Stimulated activated CD4-positive, alpha-beta T cell treated with anti-CD3 and anti-CD28 coated beads, Interleukin-12 subunit alpha, Interleukin-12 subunit beta, amount 100 ng/mL, for 4 hours (primary cell): ENCODE results near the gene TJP1.
"Not testable (repeated sequence)": the region's sequence is repeated elsewhere in the genome, so short reads cannot be mapped to it uniquely, and the experiment has no call there.

Experiments
- DNase-seq: peaks from one replicate; pipeline ENCODE4 v3.0.0-alpha.2; 2020

The TJP1 gene

DNA sequence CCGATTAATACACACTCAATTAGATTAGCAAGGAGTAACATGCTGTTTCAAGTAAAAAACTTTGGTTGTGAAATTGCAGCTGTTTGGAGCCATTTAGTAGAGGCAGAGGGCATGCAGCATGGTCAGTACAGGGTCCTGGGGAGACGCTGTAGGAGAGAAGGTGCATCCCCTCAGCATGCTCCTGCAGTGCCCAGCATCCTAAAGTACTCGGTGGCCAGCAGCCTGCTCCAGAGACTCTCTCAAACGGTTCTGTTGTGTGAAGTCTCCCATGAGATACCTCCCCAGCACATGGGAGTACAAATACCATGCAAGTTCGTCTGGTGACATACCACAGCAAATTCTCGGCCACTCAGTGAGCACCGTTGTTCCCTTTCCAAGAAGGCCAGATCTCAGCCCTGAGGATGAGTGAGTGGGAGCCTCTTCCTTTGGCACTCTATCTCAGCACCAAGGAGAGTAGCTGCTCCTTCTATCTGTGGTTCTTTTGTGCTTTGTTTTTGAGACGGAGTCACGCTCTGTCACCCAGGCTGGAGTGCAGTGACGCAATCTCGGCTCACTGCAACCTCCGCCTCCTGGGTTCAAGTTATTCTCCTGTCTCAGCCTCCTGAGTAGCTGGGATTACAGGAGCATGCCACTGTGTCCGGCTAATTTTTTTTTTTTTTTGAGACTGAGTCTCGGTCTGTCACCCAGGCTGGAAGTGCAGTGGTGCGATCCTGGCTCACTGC, 72.7 kb downstream of the TJP1 start:
- DNase-seq, result no peak

DNA sequence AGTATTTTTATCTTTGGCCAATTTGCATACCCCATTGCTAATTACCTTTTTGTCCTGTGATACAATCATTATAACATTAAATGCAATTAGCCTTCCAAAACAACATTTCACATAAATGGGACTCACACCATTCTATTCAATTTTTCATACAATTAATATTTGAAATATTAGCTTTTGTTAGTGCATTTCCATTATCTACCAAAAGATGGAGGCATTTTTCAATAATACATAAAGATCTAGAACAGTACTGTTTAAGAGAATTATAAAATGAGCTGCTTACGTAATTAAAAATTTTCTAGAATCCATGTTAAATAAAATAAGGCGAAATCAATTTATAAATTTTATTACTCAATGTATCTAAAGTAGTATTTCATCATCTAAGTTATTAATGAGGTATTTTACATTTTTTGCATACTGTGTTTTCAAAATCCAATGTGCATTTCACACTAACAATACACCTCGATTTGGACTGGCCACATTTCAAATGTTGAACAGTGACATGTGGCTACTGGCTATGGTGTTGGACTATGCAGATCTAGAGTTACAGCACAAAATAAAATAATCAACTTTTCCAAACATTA, 74.3 kb downstream of the TJP1 start:
- no peak for DNase-seq

DNA sequence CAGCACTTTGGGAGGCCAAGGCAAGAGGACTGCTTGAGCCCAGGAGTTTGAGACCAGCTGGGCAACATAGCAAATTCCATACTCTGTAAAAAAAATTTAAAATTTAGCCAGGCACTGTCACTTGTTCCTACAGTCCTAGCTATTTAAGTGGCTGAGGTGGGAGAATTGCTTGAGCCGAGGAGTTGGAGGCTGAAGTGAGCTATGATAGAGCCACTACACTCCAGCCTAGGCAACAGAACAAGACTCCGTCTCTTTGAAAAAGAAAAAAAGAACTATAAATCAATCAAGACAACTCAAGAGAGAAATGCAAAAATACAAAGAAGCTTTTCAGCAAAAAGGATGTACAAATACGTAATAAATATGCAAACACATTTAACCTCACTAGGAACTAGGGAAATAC, 78.8 kb downstream of the TJP1 start:
- no peak for DNase-seq

DNA sequence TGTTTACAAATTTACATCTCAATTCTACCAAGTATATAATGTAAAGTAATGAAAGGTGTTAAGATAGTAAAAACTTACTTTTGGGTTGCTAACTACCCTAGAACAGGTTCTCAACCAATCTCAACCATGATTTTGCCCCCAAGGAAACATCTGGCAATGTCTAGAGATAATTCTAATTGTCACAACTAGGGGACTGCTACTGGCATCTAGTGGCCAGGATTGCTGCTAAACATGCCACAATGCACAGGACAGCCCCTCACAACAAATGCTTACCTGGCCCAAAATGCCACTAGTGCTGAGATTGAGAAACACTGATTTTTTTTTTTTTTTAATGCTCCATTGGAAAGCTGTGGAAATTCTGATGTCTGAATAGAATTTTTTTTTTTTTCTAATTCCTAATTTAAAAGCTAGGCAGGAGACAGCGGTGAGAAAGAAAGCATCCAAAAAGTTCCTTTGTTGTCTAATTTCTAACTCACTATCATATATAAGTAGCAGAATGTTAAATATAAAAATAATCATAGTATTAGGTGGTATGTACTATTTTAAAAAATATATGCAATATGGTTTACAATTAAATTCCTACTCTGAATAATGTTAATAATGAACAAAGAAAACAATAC, 81.5 kb downstream of the TJP1 start:
- DNase-seq, result no peak

DNA sequence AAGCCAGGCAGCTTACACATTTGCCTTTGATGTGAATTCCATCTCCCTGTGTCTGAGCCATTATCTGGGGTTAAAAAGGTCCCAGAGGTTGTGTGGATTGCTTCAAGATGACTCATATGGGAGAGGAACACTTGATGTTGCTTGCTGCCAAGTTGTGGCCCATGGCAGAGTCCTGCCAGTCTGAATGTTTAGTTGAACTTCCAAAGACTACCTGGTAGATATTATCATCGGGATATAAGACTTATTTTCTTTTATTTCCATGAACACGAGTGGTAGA, 85.6 kb downstream of the TJP1 start:
- no peak for DNase-seq

DNA sequence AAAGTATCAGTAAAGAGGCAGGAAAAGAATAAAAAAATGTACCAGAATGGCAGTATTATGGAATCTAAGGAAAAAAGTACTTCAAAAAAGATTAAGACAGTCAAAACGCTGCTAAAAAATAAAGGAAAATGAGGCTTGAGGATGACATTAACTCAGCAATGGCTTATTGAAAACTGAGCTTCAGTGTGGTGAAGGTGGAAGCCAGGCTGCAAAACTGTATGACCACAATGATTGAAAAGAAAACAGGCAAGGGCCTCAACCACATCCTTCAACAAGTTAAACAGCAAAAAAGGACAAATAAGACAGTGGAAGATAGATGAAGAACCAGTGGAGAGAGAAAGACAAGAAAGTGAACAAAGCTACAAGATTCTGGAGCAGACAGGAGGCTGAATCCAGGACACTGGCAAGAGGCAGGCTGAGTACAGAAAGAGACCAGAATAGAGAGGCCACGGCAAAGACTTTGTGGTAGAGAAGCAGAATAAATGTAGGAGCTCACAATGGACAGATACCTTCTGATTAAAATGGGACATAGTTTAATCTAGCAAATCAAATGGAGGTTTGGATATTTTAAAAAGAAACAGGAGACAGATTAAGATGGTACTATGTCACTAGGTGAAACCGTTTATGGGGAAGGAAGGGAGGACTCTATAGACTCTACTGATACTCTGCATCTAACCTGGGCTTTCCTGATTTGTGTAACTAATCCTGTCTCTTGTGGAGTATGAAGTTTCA, 86.1 kb downstream of the TJP1 start:
- no peak for DNase-seq

DNA sequence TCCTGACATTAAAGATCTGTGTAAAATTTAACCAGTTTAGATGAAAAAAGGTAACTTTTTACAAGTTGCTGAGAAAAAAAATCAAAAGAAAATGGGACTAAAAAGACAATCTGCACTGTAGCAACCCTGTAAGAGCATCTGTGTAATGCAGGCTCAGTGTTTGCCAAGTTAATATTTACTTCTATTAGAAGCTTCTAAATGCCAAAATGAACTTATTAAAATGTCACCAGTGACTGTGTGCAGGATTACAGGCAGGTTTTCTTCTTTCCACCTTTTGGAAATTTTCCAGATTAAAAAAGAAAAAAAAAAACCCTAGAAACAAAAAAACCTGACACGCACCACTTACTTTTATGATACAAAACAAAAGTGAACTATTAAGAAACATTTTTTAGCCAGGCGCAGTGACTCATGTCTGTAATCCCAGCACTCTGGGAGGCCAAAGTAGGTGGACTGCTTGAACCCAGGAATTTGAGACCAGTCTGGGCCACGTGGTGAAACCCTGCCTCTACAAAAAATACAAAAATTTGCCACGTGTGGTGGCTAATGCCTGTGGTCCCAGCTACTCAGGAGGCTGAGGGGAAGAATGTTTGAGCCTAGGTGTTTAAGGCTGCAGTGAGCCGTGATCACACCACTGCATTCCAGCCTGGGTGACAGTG, 87.2 kb downstream of the TJP1 start:
- no peak for DNase-seq

DNA sequence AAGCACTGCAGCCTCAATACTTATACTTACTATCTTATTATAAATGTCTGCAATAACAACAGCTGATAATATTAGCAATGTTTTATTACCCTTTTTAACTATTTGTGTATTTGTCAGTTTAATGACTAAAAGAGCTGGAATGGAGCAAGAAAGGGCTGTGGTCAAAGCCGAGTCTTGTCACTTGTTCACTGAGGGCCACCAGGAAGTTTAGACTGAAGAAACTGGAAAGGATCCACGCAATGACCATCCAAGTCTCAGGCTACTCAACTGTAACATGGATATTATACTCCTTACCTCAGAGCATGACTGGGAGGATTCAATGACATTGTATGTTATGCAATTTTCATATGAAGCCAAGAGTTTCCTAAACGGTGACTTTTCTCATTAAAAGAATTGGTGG, 90.4 kb downstream of the TJP1 start:
- no peak for DNase-seq

DNA sequence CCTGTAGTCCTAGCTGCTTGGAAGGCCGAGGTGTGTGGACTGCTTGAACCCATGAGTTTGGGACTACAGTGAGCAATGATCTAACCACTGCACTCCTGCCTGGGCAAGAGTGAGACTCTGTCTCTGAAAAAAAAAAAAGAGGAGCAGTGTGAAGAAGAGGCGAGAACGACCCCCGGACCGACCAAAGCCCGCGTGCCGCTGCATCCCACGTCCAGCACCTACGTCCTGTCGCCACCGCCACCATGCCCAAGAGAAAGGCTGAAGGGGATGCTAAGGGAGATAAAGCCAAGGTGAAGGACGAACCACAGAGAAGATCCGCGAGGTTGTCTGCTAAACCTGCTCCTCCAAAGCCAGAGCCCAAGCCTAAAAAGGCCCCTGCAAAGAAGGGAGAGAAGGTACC, 91.8 kb downstream of the TJP1 start:
- DNase-seq, result not testable (repeated sequence)

DNA sequence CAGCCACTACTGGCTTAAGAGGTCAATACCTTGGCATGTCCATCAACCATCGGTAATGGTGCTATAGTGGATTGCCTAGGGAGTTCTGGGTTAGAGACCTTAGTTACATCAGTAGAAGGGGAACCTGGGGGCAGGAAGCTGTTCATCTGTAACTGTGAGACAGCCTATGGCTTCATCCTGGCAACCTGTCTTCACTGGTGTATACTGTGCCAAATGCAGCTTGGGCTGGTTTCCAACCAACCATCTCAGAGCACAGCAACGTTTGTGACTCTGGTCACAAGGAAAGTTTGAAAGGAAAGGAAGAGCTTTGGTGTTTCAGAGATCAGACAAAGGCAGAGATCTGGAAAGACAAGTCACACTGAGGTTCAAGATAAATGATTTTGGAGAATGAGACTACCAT, 93.8 kb downstream of the TJP1 start:
- DNase-seq, result no peak

DNA sequence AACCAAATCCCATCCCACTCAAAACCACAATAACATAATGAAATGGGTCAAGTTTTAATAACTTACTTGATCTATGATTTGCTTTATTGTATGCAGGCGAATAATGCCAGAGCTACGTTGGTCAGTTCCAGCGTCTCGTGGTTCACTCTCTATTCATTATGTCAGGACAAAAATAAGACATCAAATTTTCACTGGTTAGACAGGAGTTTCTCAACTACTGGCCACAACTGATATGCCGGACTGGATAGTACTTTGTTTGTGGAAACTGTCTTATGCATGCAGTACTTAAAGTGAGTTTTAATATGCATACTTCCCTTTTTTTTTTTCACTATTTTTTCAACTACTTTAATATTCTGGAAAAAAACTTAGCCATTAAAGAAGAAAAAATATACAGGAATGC, 94.4 kb downstream of the TJP1 start:
- no peak for DNase-seq

DNA sequence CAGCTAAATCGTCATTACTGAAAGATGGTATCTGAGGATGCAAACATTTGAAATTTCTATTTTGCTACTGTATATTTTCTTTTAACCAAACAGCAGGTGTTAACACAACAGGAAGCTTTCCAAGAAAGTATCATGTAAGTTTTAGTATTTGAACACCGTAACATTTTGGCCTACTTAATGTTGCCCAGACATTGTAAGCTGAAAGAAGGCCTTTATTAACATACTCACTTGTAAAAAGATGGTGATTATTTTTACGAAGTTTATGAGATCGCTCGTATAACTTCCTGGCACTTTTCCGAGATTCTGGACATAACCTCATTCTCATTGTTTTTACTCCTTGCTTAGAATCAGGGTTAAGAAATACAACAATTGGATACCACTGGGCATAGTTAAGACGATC, 95.7 kb downstream of the TJP1 start:
- DNase-seq, result no peak

DNA sequence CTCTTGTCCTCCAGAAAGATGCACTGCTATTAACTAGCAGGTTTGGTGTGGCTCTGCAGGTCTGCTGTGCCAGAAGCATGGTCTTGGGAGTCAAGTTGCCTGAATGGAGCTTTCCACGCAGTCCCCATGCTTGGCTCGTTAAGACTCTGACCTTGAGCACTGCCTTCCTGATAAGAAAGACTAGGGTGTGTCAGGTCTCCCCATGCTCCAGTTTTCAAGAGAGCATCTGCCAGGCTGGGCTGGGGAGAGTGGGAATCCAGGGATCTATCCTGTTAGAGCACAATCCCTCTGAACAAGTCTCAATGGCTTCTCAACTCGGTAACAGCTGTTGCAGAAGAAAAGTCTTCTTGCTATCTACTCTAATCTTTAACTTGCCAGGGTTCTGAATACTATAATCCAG, 98.2 kb downstream of the TJP1 start:
- no peak for DNase-seq

DNA sequence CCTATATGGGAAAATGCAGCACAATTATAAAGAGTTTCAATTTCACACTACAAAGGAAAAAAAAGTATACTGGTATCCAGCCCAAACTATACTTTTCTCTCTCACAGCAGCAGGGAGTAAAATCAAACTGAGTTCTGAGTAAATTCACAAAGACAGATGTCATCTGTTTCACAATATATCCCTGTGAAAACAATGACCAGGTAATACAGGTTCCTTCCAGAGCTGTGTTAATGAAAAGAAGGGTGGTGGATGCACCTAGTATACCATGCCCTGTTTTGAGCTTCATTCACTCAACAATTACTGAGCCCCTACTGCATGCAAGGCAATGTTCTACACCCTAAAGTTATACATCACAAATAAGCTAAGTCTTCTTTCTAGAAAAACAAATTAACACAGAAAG, 108.5 kb downstream of the TJP1 start:
- DNase-seq, result no peak

DNA sequence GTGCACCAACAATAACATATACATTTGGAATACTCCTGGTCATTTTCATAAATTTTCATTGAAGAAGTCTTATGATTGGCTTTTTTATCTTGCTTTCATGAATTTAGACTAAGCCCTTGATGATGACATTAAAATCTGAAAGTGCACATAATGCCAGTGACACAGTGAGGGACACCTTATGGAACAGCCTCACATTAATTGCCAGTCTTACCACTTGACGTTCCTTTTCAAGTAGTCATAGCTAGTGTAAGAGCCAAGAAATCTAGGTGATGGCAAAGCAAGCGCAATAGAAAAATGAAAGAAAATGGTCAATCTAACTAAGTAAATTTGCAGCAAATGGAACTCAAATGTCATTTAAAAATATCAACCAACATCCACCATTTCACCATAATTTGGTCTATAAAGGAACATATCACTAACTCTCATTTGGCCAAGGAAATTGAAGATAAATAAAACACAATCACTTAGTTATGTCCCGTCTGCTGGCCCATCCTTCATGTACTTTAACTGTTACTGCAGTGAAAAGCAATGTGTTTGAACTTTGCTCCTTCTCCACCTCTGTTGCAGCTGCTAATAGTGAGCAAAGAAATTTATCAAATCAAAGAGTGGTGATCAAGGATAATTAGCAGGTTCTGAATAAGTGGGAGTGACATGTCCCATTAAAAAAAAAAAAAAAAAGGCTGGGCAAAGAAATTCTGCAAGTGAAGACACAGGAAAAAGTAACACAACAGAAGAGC, 110.0 kb downstream of the TJP1 start:
- no peak for DNase-seq

DNA sequence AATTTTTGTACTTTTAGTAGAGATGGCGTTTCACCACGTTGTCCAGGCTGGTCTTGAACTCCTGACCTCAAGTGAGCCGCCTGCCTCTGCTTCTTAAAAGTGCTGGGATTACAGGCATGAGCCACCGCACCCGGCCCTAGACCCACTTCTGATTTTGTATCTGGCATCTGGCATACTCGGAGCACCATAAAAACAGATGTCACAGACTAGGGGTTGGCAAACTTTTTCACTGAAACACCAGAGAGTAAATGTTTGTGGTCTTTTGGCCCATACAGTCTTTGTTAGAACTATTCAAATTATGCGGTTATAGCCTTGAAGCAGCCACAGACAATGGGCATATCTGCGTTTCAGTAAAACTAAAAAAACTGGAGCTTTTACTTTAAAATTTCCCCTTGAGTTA, 110.7 kb downstream of the TJP1 start:
- no peak for DNase-seq

DNA sequence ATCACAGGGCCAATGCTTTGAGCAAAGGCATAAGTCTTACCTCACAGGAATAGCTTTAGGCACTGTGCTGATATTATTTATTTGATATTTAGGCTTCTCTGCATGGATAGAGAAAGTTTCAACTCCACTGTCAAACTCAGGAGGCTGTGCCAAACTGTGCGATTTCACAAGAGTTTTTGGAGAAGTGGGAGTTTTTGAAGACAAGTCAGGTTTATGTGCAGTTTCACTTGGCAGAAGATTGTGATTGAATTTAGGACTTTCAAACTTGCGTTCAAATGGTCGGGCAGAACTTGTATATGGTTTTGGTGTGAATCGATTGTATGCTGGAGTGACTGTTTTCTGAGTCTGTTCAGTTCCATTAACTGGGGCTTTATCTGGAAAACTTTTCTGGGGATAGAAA, 113.7 kb downstream of the TJP1 start:
- no peak for DNase-seq

DNA sequence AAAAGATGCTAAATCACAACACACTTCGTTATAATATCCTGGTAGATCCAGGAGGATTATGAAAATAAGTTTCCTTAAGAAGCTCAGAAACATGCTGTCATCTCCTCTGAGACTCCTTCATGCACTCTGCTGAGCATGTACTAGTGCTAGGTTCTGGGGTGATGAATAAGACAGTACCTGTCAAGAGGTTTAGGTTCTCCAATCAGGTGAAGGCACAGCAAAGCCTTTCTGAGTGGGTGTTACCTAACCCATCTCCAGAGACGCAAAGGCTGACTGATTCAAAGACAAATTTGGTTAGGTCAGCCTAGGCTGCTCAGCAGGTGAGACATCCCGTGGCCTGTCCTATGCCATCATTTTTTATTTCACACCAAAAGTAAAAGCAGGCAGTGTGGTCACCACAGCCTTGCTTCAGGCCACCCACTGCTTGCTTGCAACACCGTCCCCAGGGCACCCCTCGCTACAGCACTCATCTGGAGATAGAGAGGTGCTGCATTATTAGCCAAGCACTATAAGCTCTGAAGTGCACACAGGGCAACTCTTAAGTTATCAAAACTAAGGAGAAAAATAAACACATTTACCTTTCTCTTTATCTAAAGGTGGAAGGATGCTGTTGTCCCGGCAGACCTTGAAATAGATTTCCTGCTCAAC, 117.2 kb downstream of the TJP1 start:
- no peak for DNase-seq

DNA sequence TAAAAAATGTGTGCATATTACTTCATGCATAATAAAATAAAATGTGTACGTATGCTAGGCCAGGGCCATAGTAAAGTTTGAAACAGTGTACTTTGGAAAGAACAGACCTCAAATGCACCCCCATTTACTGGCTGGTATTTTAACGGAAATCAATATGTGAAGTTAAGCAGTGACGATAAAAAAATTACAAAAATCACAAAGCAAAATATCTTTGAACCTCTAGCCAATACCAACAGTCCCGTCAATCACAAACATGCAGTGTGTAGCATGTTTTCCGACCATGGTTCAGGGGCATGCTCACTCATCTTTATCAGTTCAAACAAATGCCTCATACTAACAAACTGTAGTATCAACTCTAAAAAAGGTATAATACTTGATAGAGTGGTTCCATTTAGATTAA, 121.1 kb downstream of the TJP1 start:
- no peak for DNase-seq

DNA sequence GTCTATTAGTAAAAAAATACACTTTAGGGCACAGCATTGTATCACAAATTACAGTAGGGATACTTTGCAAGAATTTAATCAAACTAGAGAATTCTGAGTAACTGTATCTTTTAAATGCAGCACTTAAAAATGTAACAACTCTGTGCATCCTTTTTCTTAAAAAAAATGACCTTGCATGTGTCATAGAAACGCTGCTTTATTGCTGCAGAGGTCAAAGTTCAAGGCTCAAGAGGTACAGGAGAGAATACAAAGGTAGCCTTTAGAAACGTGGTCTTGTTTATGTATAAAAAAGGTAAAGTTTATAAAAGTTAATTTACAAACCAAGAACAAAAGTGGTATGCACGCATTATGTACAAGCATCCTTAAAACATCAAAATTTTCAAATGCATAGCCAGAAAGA, 122.0 kb downstream of the TJP1 start:
- no peak for DNase-seq

DNA sequence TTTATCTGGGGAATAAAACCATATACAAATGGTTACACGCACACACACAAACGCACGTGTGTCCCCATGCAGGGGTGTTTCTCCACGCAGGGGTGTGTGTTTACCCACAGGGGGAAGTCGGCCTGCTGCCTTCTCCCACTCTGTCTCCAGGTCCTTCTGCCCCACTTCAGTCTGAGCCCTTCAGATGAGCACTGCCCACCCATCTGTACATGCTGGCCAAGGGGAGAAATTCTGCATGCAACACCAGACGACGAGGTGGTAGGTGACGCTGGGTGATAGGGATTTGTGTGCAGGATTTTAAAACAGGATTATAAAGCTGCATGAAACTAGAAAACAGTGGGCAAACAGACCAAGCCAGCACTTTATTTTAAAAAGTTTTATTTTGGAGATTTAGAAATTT, 122.5 kb downstream of the TJP1 start:
- DNase-seq, result no peak

DNA sequence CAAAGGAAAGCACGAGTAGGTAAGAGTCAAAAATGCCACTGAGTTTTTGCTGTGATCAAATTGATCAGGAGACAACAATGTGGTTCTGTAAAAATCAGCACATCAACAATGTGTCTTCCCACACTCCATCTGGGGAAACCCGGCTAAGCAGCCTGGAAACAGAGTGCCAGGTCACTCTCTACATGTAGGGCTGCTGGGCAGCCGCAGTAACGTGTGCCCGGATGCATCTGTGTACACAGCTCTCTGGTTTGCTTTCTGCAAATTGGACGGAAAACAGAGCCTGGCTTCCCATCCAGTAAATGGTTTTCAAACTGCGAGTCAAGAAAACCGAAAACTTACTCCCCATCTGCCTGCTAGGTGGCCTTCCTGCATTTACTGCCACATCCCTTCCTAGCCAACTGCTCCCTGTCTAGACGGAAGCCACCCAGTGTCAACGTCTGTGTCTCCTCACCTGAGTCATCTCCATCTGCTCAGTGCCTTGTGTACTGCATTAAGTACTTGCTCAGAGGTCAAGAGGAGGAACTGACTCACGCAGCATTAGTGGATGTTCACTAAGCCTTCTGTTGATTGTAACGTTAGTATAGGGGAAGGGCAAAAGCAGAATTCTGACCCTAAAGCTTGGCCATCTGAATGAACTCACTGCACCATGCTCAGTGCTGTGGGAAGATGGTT, 124.1 kb downstream of the TJP1 start:
- DNase-seq, result no peak
